ENCODE measurements around the gene TLE4. TPM values are rescaled to one million over a fixed set of nuclear protein-coding genes. Genes with fewer than 3 reads are reported as not detected.

The TLE4 gene
- polyA plus RNA-seq, 1 donor (not counting 4 experiments of a cell fraction or from before 2014, with no cell fraction given), result 14.7 TPM

- FAIRE-seq (no peak), DNase-seq (ENCODE audit: low read depth, low spot score) (no peak)
- H3K9ac ChIP-seq (ENCODE audit: control insufficient read depth, extremely low read depth, insufficient read depth, low read length), result no peak overlapping the region
- no peaks in the 10 kb centered on the region for H3K36me3 ChIP-seq (ENCODE audit: control insufficient read depth in 2 of 2, extremely low read depth in 1 of 2, insufficient read depth in 2 of 2, low read length in 2 of 2)
- H3K4me1 ChIP-seq (ENCODE audit: control insufficient read depth, extremely low read depth, insufficient read depth, low read length), result no peaks in the 10 kb centered on the region
- H3K4me3 ChIP-seq (ENCODE audit: control insufficient read depth in 2 of 3, extremely low read depth in 1 of 3, insufficient read depth in 2 of 3, low read depth in 1 of 3, low read length in 3 of 3), result no peak overlapping the region
- dilution Hi-C loops (cut with MboI; ENCODE audit: extremely low pct_ligation_motif_present, low sequenced_read_pairs), result no loop called here
- no peaks in the 10 kb centered on the region for H3K9me3 ChIP-seq (ENCODE audit: control insufficient read depth, low read depth, low read length)
- no peaks in the 10 kb centered on the region for H3K79me2 ChIP-seq (ENCODE audit: control insufficient read depth, insufficient read depth, low read length)
- H2AFZ ChIP-seq (ENCODE audit: control insufficient read depth, low read length), result no peak overlapping the region
- no peaks in the 10 kb centered on the region for H4K20me1 ChIP-seq (ENCODE audit: control insufficient read depth, extremely low read depth, insufficient read depth, low read length)
- H3K27me3 ChIP-seq (ENCODE audit: control insufficient read depth, extremely low read depth, insufficient read depth, low read length), result no peaks in the 10 kb centered on the region
- H3K27ac ChIP-seq (ENCODE audit: control insufficient read depth, insufficient read depth, low read length), result no peak overlapping the region
- no peak overlapping the region for H3K4me2 ChIP-seq (ENCODE audit: control insufficient read depth, extremely low read depth, insufficient read depth, low read depth, low read length)
- no peaks in the 10 kb centered on the region for H3K9me1 ChIP-seq (ENCODE audit: control insufficient read depth, extremely low read depth, insufficient read depth, low read length)
- TF ChIP-seq EZH2 (IDR thresholded peaks at IDR 0.05; ENCODE audit: low read length), result no peak
- no peak for TF ChIP-seq CTCF (optimal IDR thresholded peaks at IDR 0.05 in 1 of 3, IDR thresholded peaks at IDR 0.05 in 1 of 3, conservative IDR thresholded peaks at IDR 0.05 in 1 of 3; ENCODE audit: extremely low read depth in 1 of 3, insufficient read depth in 2 of 3, low read length in 3 of 3)
Measured at GRCh38 chr9:79661279-79661678, 89.5 kb downstream of the TLE4 start.

- H3K79me2 ChIP-seq (ENCODE audit: control insufficient read depth, insufficient read depth, low read length), result no peaks in the 10 kb centered on the region
- H3K4me3 ChIP-seq (ENCODE audit: control insufficient read depth in 2 of 3, extremely low read depth in 1 of 3, insufficient read depth in 2 of 3, low read depth in 1 of 3, low read length in 3 of 3), result no peak overlapping the region
- dilution Hi-C loops (cut with MboI; ENCODE audit: extremely low pct_ligation_motif_present, low sequenced_read_pairs), result no loop called here
- no peaks in the 10 kb centered on the region for H3K4me1 ChIP-seq (ENCODE audit: control insufficient read depth, extremely low read depth, insufficient read depth, low read length)
- H3K9me1 ChIP-seq (ENCODE audit: control insufficient read depth, extremely low read depth, insufficient read depth, low read length), result no peaks in the 10 kb centered on the region
- DNase-seq (ENCODE audit: low read depth, low spot score) (no peak), FAIRE-seq (no peak)
- TF ChIP-seq CTCF (optimal IDR thresholded peaks at IDR 0.05 in 1 of 3, IDR thresholded peaks at IDR 0.05 in 1 of 3, conservative IDR thresholded peaks at IDR 0.05 in 1 of 3; ENCODE audit: extremely low read depth in 1 of 3, insufficient read depth in 2 of 3, low read length in 3 of 3) (no peak), EZH2 (IDR thresholded peaks at IDR 0.05; ENCODE audit: low read length) (no peak)
- no peak overlapping the region for H3K9ac ChIP-seq (ENCODE audit: control insufficient read depth, extremely low read depth, insufficient read depth, low read length)
- no peaks in the 10 kb centered on the region for H3K36me3 ChIP-seq (ENCODE audit: control insufficient read depth in 2 of 2, extremely low read depth in 1 of 2, insufficient read depth in 2 of 2, low read length in 2 of 2)
- H2AFZ ChIP-seq (ENCODE audit: control insufficient read depth, low read length), result no peak overlapping the region
- no peaks in the 10 kb centered on the region for H4K20me1 ChIP-seq (ENCODE audit: control insufficient read depth, extremely low read depth, insufficient read depth, low read length)
- H3K27ac ChIP-seq (ENCODE audit: control insufficient read depth, insufficient read depth, low read length), result no peak overlapping the region
- H3K27me3 ChIP-seq (ENCODE audit: control insufficient read depth, extremely low read depth, insufficient read depth, low read length), result no peaks in the 10 kb centered on the region
- H3K4me2 ChIP-seq (ENCODE audit: control insufficient read depth, extremely low read depth, insufficient read depth, low read depth, low read length), result no peak overlapping the region
- H3K9me3 ChIP-seq (ENCODE audit: control insufficient read depth, low read depth, low read length), result no peaks in the 10 kb centered on the region
Measured at GRCh38 chr9:79661886-79662536, 90.2 kb downstream of the TLE4 start.

All from keratinocyte (primary cell).